ENCODE results near the gene HIBCH.

Gene HIBCH

GRCh38 chr2:190188289-190188688, 131.3 kb downstream of the HIBCH start:
- no peak for DNase-seq (ENCODE audit: low read depth)

GRCh38 chr2:190186238-190186637, 133.4 kb downstream of the HIBCH start:
- no peak for DNase-seq (ENCODE audit: low read depth)

GRCh38 chr2:190185380-190185779, 134.2 kb downstream of the HIBCH start:
- no peak for DNase-seq (ENCODE audit: low read depth)

GRCh38 chr2:190184460-190184859, 135.2 kb downstream of the HIBCH start:
- no peak for DNase-seq (ENCODE audit: low read depth)

- DNase-seq (ENCODE audit: low read depth) = no peak
Measured at GRCh38 chr2:190183539-190183938, 136.1 kb downstream of the HIBCH start.

- DNase-seq (ENCODE audit: low read depth) = no peak
Measured at GRCh38 chr2:190182071-190182524, 137.5 kb downstream of the HIBCH start.

- no peak for DNase-seq (ENCODE audit: low read depth)
Measured at GRCh38 chr2:190181123-190181669, 138.4 kb downstream of the HIBCH start.

- DNase-seq (ENCODE audit: low read depth) = no peak
Measured at GRCh38 chr2:190180313-190181122, 139.1 kb downstream of the HIBCH start.

GRCh38 chr2:190179754-190180312, 139.8 kb downstream of the HIBCH start:
- DNase-seq (ENCODE audit: low read depth) = no peak

- DNase-seq (ENCODE audit: low read depth) = no peak
Measured at GRCh38 chr2:190178066-190178722, 141.4 kb downstream of the HIBCH start.

GRCh38 chr2:190177249-190178040, 142.2 kb downstream of the HIBCH start:
- DNase-seq (ENCODE audit: low read depth) = no peak

- no peak for DNase-seq (ENCODE audit: low read depth)
Measured at GRCh38 chr2:190173392-190173791, 146.2 kb downstream of the HIBCH start.

- no peak for DNase-seq (ENCODE audit: low read depth)
Measured at GRCh38 chr2:190170673-190171072, 149.0 kb downstream of the HIBCH start.

GRCh38 chr2:190169221-190170072, 150.2 kb downstream of the HIBCH start:
- DNase-seq (ENCODE audit: low read depth) = no peak

- no peak for DNase-seq (ENCODE audit: low read depth)
Measured at GRCh38 chr2:190167702-190168101, 151.9 kb downstream of the HIBCH start.

GRCh38 chr2:190165491-190165890, 154.1 kb downstream of the HIBCH start:
- no peak for DNase-seq (ENCODE audit: low read depth)

- DNase-seq (ENCODE audit: low read depth) = no peak
Measured at GRCh38 chr2:190162851-190163250, 156.8 kb downstream of the HIBCH start.

- no peak for DNase-seq (ENCODE audit: low read depth)
Measured at GRCh38 chr2:190159453-190159852, 160.2 kb downstream of the HIBCH start.

GRCh38 chr2:190158798-190159434, 160.7 kb downstream of the HIBCH start:
- no peak for DNase-seq (ENCODE audit: low read depth)

Data from activated T-helper 9 cell treated with anti-CD3 and anti-CD28 coated beads, Interleukin-2, amount 50 U/mL, for 16 hours (primary cell).